Glomerular visceral epithelial cell (primary cell): Measurements from ENCODE around the gene ZNF497.

ENCODE experiments used
- DNase-seq: peaks from one replicate; pipeline ENCODE4 v3.0.0-alpha.2; 2016; ENCODE audit errors: extremely low spot score

ZNF497 gene

GRCh38 chr19:58367698-58368454, 5.3 kb upstream of the ZNF497 start:
- DNase-seq, result no peak

- no peak for DNase-seq
Measured at GRCh38 chr19:58366585-58367430, 4.3 kb upstream of the ZNF497 start.

GRCh38 chr19:58364146-58364545, 1.6 kb upstream of the ZNF497 start:
- no peak for DNase-seq

GRCh38 chr19:58361900-58362271, 665 bp downstream of the ZNF497 start:
- peak; percentile 45 for DNase-seq

- no peak for DNase-seq
Measured at GRCh38 chr19:58357481-58358145, 4.9 kb downstream of the ZNF497 start.

- no peak for DNase-seq
Measured at GRCh38 chr19:58356766-58357480, 5.6 kb downstream of the ZNF497 start.

GRCh38 chr19:58355908-58356765, 6.4 kb downstream of the ZNF497 start:
- no peak for DNase-seq

GRCh38 chr19:58355215-58355796, 7.2 kb downstream of the ZNF497 start:
- DNase-seq, result no peak

- no peak for DNase-seq
Measured at GRCh38 chr19:58354478-58355030, 8.0 kb downstream of the ZNF497 start.

- DNase-seq, result no peak
Measured at GRCh38 chr19:58353717-58354477, 8.7 kb downstream of the ZNF497 start.

GRCh38 chr19:58352760-58353671, 9.5 kb downstream of the ZNF497 start, which contains the start of gene A1BG:
Gene A1BG, minus strand, starts transcription at chr19:58353492. Its CDS starts 55 bp downstream, at chr19:58353437.
- DNase-seq, result no peak

GRCh38 chr19:58351990-58352755, 10.4 kb downstream of the ZNF497 start:
- no peak for DNase-seq

GRCh38 chr19:58351558-58351878, 11.0 kb downstream of the ZNF497 start:
- DNase-seq, result no peak

GRCh38 chr19:58350871-58351557, 11.5 kb downstream of the ZNF497 start:
- DNase-seq, result no peak

- no peak for DNase-seq
Measured at GRCh38 chr19:58350001-58350861, 12.3 kb downstream of the ZNF497 start.

GRCh38 chr19:58349590-58349989, 13.0 kb downstream of the ZNF497 start:
- DNase-seq, result no peak
